Measurements from ENCODE around the gene KDM4E. TPM values are rescaled to one million over a fixed set of nuclear protein-coding genes. Genes with fewer than 3 reads are reported as not detected.

The KDM4E gene
- total and polyA plus RNA-seq, 9 of the 15 experiments (the other 6 are each of a cell fraction or from before 2014, with no cell fraction given), result 0.04 TPM; not detected in 8

GRCh38 chr11:94998285-94998684, 26.8 kb upstream of the KDM4E start (continued):
- TF ChIP-seq MYBL2 (IDR thresholded peaks at IDR 0.05; ENCODE audit: low read depth) (no peak), MYBL2 (CRISPR knock-in tag; IDR thresholded peaks at IDR 0.05; ENCODE audit: borderline replicate concordance) (no peak), ILK (tag; IDR thresholded peaks at IDR 0.05; ENCODE audit: borderline replicate concordance, low read depth) (no peak), TARDBP (IDR thresholded peaks at IDR 0.05) (no peak), SMARCA4 (IDR thresholded peaks at IDR 0.05) (no peak), RFX7 (CRISPR knock-in tag; IDR thresholded peaks at IDR 0.05) (no peak), SMAD2 (IDR thresholded peaks at IDR 0.05; ENCODE audit: low read depth, low read length) (no peak), ZNF140 (CRISPR knock-in tag; IDR thresholded peaks at IDR 0.05) (no peak), PHF8 (IDR thresholded peaks at IDR 0.05; ENCODE audit: borderline replicate concordance, low read length) (no peak)
- TF ChIP-seq, protein P1, sequence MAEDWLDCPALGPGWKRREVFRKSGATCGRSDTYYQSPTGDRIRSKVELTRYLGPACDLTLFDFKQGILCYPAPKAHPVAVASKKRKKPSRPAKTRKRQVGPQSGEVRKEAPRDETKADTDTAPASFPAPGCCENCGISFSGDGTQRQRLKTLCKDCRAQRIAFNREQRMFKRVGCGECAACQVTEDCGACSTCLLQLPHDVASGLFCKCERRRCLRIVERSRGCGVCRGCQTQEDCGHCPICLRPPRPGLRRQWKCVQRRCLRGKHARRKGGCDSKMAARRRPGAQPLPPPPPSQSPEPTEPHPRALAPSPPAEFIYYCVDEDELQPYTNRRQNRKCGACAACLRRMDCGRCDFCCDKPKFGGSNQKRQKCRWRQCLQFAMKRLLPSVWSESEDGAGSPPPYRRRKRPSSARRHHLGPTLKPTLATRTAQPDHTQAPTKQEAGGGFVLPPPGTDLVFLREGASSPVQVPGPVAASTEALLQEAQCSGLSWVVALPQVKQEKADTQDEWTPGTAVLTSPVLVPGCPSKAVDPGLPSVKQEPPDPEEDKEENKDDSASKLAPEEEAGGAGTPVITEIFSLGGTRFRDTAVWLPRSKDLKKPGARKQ (CRISPR knock-in tag; IDR thresholded peaks at IDR 0.05), result no peak

GRCh38 chr11:95003716-95004115, 21.3 kb upstream of the KDM4E start:
- Histone ChIP-seq H3K4me2 (ENCODE audit: insufficient read depth, low read length) (no peak overlapping the region), H3K27me3 (ENCODE audit: control insufficient read depth in 2 of 2, insufficient read depth in 2 of 2, low read length in 2 of 2) (no peaks in the 10 kb centered on the region), H2AFZ (ENCODE audit: low read depth, low read length) (no peak overlapping the region), H4K20me1 (replicated peaks; ENCODE audit: control insufficient read depth, insufficient read depth, low read length) (no peaks in the 10 kb centered on the region), H3K79me2 (ENCODE audit: control insufficient read depth, insufficient read depth, low read length) (no peaks in the 10 kb centered on the region), H3K9me3 (replicated peaks; ENCODE audit: control insufficient read depth, insufficient read depth, low read depth, low read length) (no peaks in the 10 kb centered on the region), H3K9me1 (ENCODE audit: control insufficient read depth, insufficient read depth, low read length) (no peaks in the 10 kb centered on the region), H3K9ac (ENCODE audit: insufficient read depth in 1 of 2, low read depth in 2 of 2, low read length in 2 of 2) (no peak overlapping the region), H3K36me3 (ENCODE audit: control insufficient read depth, insufficient read depth, low read length) (no peaks in the 10 kb centered on the region), H3K27ac (ENCODE audit: extremely low read depth, low read depth, low read length) (no peak overlapping the region), H3K4me1 (replicated peaks in 1 of 2; ENCODE audit: control insufficient read depth in 2 of 2, insufficient read depth in 2 of 2, low read length in 2 of 2) (no peaks in the 10 kb centered on the region), H3K4me3 (no peak overlapping the region)
- FAIRE-seq (no peak), DNase-seq (ENCODE audit: extremely low read depth in 1 of 4, low spot score in 3 of 4) (no peak), ATAC-seq (no peak)
- no TSS peak for BruUV-seq (replicated peaks)
- in situ Hi-C loops (cut with MboI) (no loop called here), intact Hi-C loops (cut with micrococcal nuclease) (no loop called here)
- ChIA-PET POLR2A (no interaction called here), CTCF (ENCODE audit: low intra/inter-chr PET ratio) (no interaction called here)
- TF ChIP-seq KAT2B (IDR thresholded peaks at IDR 0.05; ENCODE audit: low read depth, low read length), result no peak
- TF ChIP-seq KAT7 (CRISPR knock-in tag; IDR thresholded peaks at IDR 0.05; ENCODE audit: borderline replicate concordance), result no peak
- TF ChIP-seq, protein P2, sequence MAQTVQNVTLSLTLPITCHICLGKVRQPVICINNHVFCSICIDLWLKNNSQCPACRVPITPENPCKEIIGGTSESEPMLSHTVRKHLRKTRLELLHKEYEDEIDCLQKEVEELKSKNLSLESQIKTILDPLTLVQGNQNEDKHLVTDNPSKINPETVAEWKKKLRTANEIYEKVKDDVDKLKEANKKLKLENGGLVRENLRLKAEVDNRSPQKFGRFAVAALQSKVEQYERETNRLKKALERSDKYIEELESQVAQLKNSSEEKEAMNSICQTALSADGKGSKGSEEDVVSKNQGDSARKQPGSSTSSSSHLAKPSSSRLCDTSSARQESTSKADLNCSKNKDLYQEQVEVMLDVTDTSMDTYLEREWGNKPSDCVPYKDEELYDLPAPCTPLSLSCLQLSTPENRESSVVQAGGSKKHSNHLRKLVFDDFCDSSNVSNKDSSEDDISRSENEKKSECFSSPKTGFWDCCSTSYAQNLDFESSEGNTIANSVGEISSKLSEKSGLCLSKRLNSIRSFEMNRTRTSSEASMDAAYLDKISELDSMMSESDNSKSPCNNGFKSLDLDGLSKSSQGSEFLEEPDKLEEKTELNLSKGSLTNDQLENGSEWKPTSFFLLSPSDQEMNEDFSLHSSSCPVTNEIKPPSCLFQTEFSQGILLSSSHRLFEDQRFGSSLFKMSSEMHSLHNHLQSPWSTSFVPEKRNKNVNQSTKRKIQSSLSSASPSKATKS (CRISPR knock-in tag; IDR thresholded peaks at IDR 0.05), result no peak
- TF ChIP-seq PHTF2 (CRISPR knock-in tag; IDR thresholded peaks at IDR 0.05), result no peak
- no peak for TF ChIP-seq SIN3A (IDR thresholded peaks at IDR 0.05; ENCODE audit: borderline replicate concordance in 2 of 2, control insufficient read depth in 1 of 2, low read depth in 2 of 2, low read length in 2 of 2)
- no peak for TF ChIP-seq ZNF699 (CRISPR knock-in tag; IDR thresholded peaks at IDR 0.05; ENCODE audit: insufficient replicate concordance)

Measured in K562 (cell line).